GM11168 (cell line): ENCODE measurements around the gene REPS2.
"Not testable (repeated sequence)": the region's sequence is repeated elsewhere in the genome, so short reads cannot be mapped to it uniquely, and the experiment has no call there.

Experiments
- in situ Hi-C: fragments of 300-500 bp; cut with MboI; formaldehyde crosslinking; loops from one replicate; pipeline ENCODE4 v1.12.0; 2022; ENCODE audit warnings: low sequenced_read_pairs; ENCODE audit not compliant: unreplicated experiment

The REPS2 gene

GRCh38 chrX:16962661-16963060 is 16.2 kb downstream of the REPS2 start:
- in situ Hi-C loops, result not testable (repeated sequence)

- in situ Hi-C loops, result no loop called here
Observed at GRCh38 chrX:16963216-16963615, 16.8 kb downstream of the REPS2 start.

GRCh38 chrX:16964976-16965375 is 18.5 kb downstream of the REPS2 start:
- in situ Hi-C loops, result not testable (repeated sequence)

GRCh38 chrX:16966752-16967448 is 20.4 kb downstream of the REPS2 start:
- in situ Hi-C loops, result no loop called here

- in situ Hi-C loops, result not testable (repeated sequence)
Observed at GRCh38 chrX:16968753-16969152, 22.3 kb downstream of the REPS2 start.

GRCh38 chrX:16970977-16971376 is 24.5 kb downstream of the REPS2 start:
- in situ Hi-C loops, result no loop called here

- in situ Hi-C loops, result no loop called here
Observed at GRCh38 chrX:16971694-16972093, 25.2 kb downstream of the REPS2 start.

GRCh38 chrX:16975233-16975632 is 28.8 kb downstream of the REPS2 start:
- in situ Hi-C loops, result no loop called here

- in situ Hi-C loops, result no loop called here
Observed at GRCh38 chrX:16977771-16978170, 31.3 kb downstream of the REPS2 start.

- in situ Hi-C loops, result no loop called here
Observed at GRCh38 chrX:16978193-16978984, 31.9 kb downstream of the REPS2 start.

GRCh38 chrX:16979226-16979625 is 32.8 kb downstream of the REPS2 start:
- in situ Hi-C loops, result no loop called here

GRCh38 chrX:16981209-16981608 is 34.8 kb downstream of the REPS2 start:
- in situ Hi-C loops, result no loop called here

- in situ Hi-C loops, result no loop called here
Observed at GRCh38 chrX:16981980-16982379, 35.5 kb downstream of the REPS2 start.

- in situ Hi-C loops, result no loop called here
Observed at GRCh38 chrX:16983051-16983450, 36.6 kb downstream of the REPS2 start.

GRCh38 chrX:16985286-16985685 is 38.8 kb downstream of the REPS2 start:
- in situ Hi-C loops, result no loop called here

GRCh38 chrX:16986169-16986568 is 39.7 kb downstream of the REPS2 start:
- in situ Hi-C loops, result no loop called here

GRCh38 chrX:16989750-16990149 is 43.3 kb downstream of the REPS2 start:
- in situ Hi-C loops, result no loop called here

- in situ Hi-C loops, result no loop called here
Observed at GRCh38 chrX:16990839-16991238, 44.4 kb downstream of the REPS2 start.

- in situ Hi-C loops, result no loop called here
Observed at GRCh38 chrX:16992445-16992844, 46.0 kb downstream of the REPS2 start.

- in situ Hi-C loops, result no loop called here
Observed at GRCh38 chrX:16992951-16993350, 46.5 kb downstream of the REPS2 start.

- in situ Hi-C loops, result no loop called here
Observed at GRCh38 chrX:16993791-16994318, 47.4 kb downstream of the REPS2 start.
